ENCODE results near the gene NOVA1. TPM values are rescaled to one million over a fixed set of nuclear protein-coding genes. Genes with fewer than 3 reads are reported as not detected.

The NOVA1 gene, protein sequence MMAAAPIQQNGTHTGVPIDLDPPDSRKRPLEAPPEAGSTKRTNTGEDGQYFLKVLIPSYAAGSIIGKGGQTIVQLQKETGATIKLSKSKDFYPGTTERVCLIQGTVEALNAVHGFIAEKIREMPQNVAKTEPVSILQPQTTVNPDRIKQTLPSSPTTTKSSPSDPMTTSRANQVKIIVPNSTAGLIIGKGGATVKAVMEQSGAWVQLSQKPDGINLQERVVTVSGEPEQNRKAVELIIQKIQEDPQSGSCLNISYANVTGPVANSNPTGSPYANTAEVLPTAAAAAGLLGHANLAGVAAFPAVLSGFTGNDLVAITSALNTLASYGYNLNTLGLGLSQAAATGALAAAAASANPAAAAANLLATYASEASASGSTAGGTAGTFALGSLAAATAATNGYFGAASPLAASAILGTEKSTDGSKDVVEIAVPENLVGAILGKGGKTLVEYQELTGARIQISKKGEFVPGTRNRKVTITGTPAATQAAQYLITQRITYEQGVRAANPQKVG
- total RNA-seq (2022; extraction: Qiagen RNA extraction): 3.4 to 4.7 TPM (median 3.9 TPM) in 5 replicates

DNA sequence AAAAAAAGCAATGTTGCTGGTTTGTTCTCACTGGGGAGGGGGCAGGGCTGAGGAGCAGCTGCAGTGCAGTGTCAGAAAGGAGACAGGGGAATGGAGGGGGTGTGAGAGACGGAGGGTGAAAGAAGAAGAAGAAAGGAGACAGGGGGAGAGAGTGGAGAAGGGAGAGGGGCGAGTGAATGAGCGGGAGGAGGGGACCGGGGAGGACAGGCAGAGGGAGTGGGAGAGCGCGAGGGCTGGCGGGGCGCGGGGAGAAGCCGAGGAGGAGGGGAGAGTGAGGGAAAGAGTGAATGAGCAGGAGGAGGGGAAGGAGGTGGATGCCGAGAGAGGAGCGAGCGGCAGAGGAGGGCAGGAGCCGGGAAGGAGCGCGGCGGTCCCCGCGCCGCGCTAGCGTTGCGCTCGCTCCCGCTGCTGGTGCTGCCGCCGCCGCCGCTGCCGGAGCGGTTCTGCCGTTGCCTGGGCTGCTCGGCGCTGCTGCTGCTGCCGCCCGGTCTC, at the start of gene NOVA1:
Gene NOVA1, minus strand, starts transcription at position 445 of the 492 bp plus-strand sequence. CDS start 597 bp downstream, outside the sequence.

Data from A549 treated with AZD2906 at 1 μM for 4 hours (cell line).